Mesenchymal stem cell (in vitro differentiated cells and primary cell): ENCODE results near the gene ARMC12.

Source experiments
- DNase-seq: peaks from one replicate; pipeline ENCODE4 v3.0.0-alpha.2; 2013
- H2AFZ ChIP-seq: one replicate; pipeline ENCODE4 v1.6.1; 2013; ENCODE audit warnings: low read depth, mild to moderate bottlenecking, control low read depth, inconsistent platforms, low read length, moderate library complexity
- H2AK5ac ChIP-seq: 2 replicates; pipeline ENCODE4 v1.6.1; 2013; ENCODE audit warnings: low read length, moderate library complexity, mild to moderate bottlenecking, inconsistent platforms; ENCODE audit not compliant: severe bottlenecking
- H2BK120ac ChIP-seq: one replicate; pipeline ENCODE4 v1.6.1; 2013; ENCODE audit warnings: low read depth, mild to moderate bottlenecking, inconsistent platforms, low read length, moderate library complexity
- H2BK12ac ChIP-seq, 2 experiments: one replicate each; pipeline ENCODE4 v1.6.1; 2013; ENCODE audit warnings: inconsistent platforms in 2 of 2, low read length in 2 of 2, mild to moderate bottlenecking in 2 of 2, moderate library complexity in 2 of 2, control low read depth in 1 of 2
- H2BK15ac ChIP-seq: one replicate; pipeline ENCODE4 v1.6.1; 2013; ENCODE audit warnings: mild to moderate bottlenecking, low read depth, inconsistent platforms; ENCODE audit not compliant: poor library complexity, severe bottlenecking
- H2BK5ac ChIP-seq: 2 replicates; pipeline ENCODE4 v1.6.1; 2013; ENCODE audit warnings: low read depth, mild to moderate bottlenecking, low read length, control low read depth, inconsistent platforms; ENCODE audit not compliant: poor library complexity, severe bottlenecking
- H3K14ac ChIP-seq, 2 experiments: one replicate each; pipeline ENCODE4 v1.6.1; 2013; ENCODE audit warnings: inconsistent platforms in 2 of 2, low read length in 2 of 2, control low read depth in 1 of 2, mild to moderate bottlenecking in 1 of 2, moderate library complexity in 1 of 2
- H3K18ac ChIP-seq, 2 experiments: one replicate each; pipeline ENCODE4 v1.6.1; 2013; ENCODE audit warnings: inconsistent platforms in 2 of 2, low read length in 2 of 2, control low read depth in 1 of 2, low read depth in 1 of 2, mild to moderate bottlenecking in 1 of 2
- H3K23ac ChIP-seq, 2 experiments: one replicate each; pipeline ENCODE4 v1.6.1; 2013; ENCODE audit warnings: inconsistent platforms in 2 of 2, low read length in 2 of 2, mild to moderate bottlenecking in 2 of 2, moderate library complexity in 2 of 2, control low read depth in 1 of 2
- H3K27ac ChIP-seq: 2 replicates; pipeline ENCODE4 v1.5.1; 2013; ENCODE audit warnings: mild to moderate bottlenecking, moderate library complexity, low read length, control low read depth, inconsistent platforms; ENCODE audit not compliant: poor library complexity, severe bottlenecking
- H3K27me3 ChIP-seq, 2 experiments: 2 replicates each; pipeline versions ENCODE4 v1.6.1 to v1.7.0; 2013; ENCODE audit warnings: low read length in 2 of 2, mild to moderate bottlenecking in 2 of 2, moderate library complexity in 2 of 2, control low read depth in 1 of 2, inconsistent platforms in 1 of 2; ENCODE audit not compliant: control insufficient read depth in 1 of 2, insufficient read depth in 1 of 2
- H3K36me3 ChIP-seq, 2 experiments: 2 replicates each; pipeline versions ENCODE4 v1.6.1 to v1.7.0; 2013; ENCODE audit warnings: low read length in 2 of 2, control low read depth in 1 of 2, inconsistent platforms in 1 of 2, low read depth in 1 of 2, mild to moderate bottlenecking in 1 of 2; ENCODE audit not compliant: insufficient read depth in 2 of 2, control insufficient read depth in 1 of 2
- H3K4ac ChIP-seq, 2 experiments: one replicate each; pipeline ENCODE4 v1.6.1; 2013; ENCODE audit warnings: inconsistent platforms in 2 of 2, low read length in 2 of 2, mild to moderate bottlenecking in 2 of 2, moderate library complexity in 2 of 2, control low read depth in 1 of 2, low read depth in 1 of 2
- H3K4me1 ChIP-seq: 2 replicates; pipeline ENCODE4 v1.6.1; 2013; ENCODE audit warnings: low read depth, low read length, control low read depth; ENCODE audit not compliant: control insufficient read depth, insufficient read depth
- H3K4me2 ChIP-seq: 2 replicates; pipeline ENCODE4 v1.6.1; 2013; ENCODE audit warnings: low read length, mild to moderate bottlenecking, inconsistent platforms; ENCODE audit not compliant: poor library complexity, severe bottlenecking
- H3K4me3 ChIP-seq, 2 experiments: 2 replicates each; pipeline versions ENCODE4 v1.5.1 to v1.7.0; 2013; ENCODE audit warnings: low read length in 2 of 2, mild to moderate bottlenecking in 2 of 2, control low read depth in 1 of 2, low read depth in 1 of 2; ENCODE audit not compliant: insufficient read depth in 1 of 2
- H3K79me1 ChIP-seq: replicated peaks from 2 replicates; pipeline ENCODE4 v1.6.1; 2013; ENCODE audit warnings: mild to moderate bottlenecking, control low read depth, low read length, inconsistent platforms; ENCODE audit not compliant: poor library complexity, severe bottlenecking
- H3K9ac ChIP-seq: 2 replicates; pipeline ENCODE4 v1.7.0; 2013; ENCODE audit warnings: mild to moderate bottlenecking, low read length, moderate library complexity
- H3K9me3 ChIP-seq: 2 replicates; pipeline ENCODE4 v1.7.0; 2013; ENCODE audit warnings: mild to moderate bottlenecking, low read length; ENCODE audit not compliant: control insufficient read depth
- H4K8ac ChIP-seq: one replicate; pipeline ENCODE4 v1.6.1; 2013; ENCODE audit warnings: inconsistent platforms, mild to moderate bottlenecking, low read length, moderate library complexity
- H4K91ac ChIP-seq: one replicate; pipeline ENCODE4 v1.6.1; 2013; ENCODE audit warnings: mild to moderate bottlenecking, low read length, inconsistent platforms
- WGBS: methylation state at CpG from one replicate; pipeline ENCODE4 v1.1.7; 2013; ENCODE audit warnings: mixed read lengths; 5-methylcytosine and 5-hydroxymethylcytosine counted together

ARMC12 gene

GRCh38 chr6:35707714-35708407 lies 29.0 kb upstream of the ARMC12 start:
- WGBS, result 100% methylated on average over 2 of the region's 4 CpGs
- Histone ChIP-seq H3K9me3 (peaks cover 7% of the 10 kb centered on the region), H3K9ac (no peak overlapping the region), H2BK5ac (no peak overlapping the region), H2AFZ (no peak overlapping the region), H3K18ac (no peak overlapping the region), H3K36me3 (no peaks in the 10 kb centered on the region), H3K27me3 (no peaks in the 10 kb centered on the region), H3K79me1 (no peaks in the 10 kb centered on the region), H3K4ac (no peak overlapping the region), H4K91ac (no peak overlapping the region), H3K27ac (no peak overlapping the region), H3K4me3 (no peak overlapping the region), H3K14ac (no peak overlapping the region), H2BK120ac (no peak overlapping the region), H4K8ac (no peak overlapping the region), H3K4me2 (no peak overlapping the region), H2BK12ac (no peak overlapping the region), H3K4me1 (peaks cover 2% of the 10 kb centered on the region), H2BK15ac (no peak overlapping the region), H3K23ac (no peak overlapping the region), H2AK5ac (no peak overlapping the region)
- DNase-seq, result no peak

GRCh38 chr6:35708585-35708984 lies 28.2 kb upstream of the ARMC12 start:
- Histone ChIP-seq H3K18ac (no peak overlapping the region), H2BK120ac (no peak overlapping the region), H3K4me3 (no peak overlapping the region), H3K4me2 (no peak overlapping the region), H3K9ac (no peak overlapping the region), H3K79me1 (no peaks in the 10 kb centered on the region), H2BK12ac (no peak overlapping the region), H3K36me3 (no peaks in the 10 kb centered on the region), H3K9me3 (peaks cover 5% of the 10 kb centered on the region), H2BK5ac (no peak overlapping the region), H2AK5ac (no peak overlapping the region), H3K4ac (no peak overlapping the region), H4K91ac (no peak overlapping the region), H3K27ac (no peak overlapping the region), H3K14ac (no peak overlapping the region), H3K27me3 (peaks cover 0 to under 1% of the 10 kb centered on the region in 2 experiments), H2AFZ (no peak overlapping the region), H3K23ac (no peak overlapping the region), H2BK15ac (no peak overlapping the region), H4K8ac (no peak overlapping the region), H3K4me1 (peaks cover 2% of the 10 kb centered on the region)
- DNase-seq, result no peak

- Histone ChIP-seq H3K27ac (no peak overlapping the region), H3K27me3 (peaks cover 0 to 7% of the 10 kb centered on the region in 2 experiments), H3K9ac (no peak overlapping the region), H2BK5ac (no peak overlapping the region), H3K9me3 (no peaks in the 10 kb centered on the region), H3K18ac (no peak overlapping the region), H3K4ac (no peak overlapping the region), H3K79me1 (no peaks in the 10 kb centered on the region), H2BK15ac (no peak overlapping the region), H3K4me3 (no peak overlapping the region), H3K4me1 (peaks cover 2% of the 10 kb centered on the region), H3K14ac (no peak overlapping the region), H3K4me2 (no peak overlapping the region), H2BK12ac (no peak overlapping the region), H2AFZ (no peak overlapping the region), H3K36me3 (no peaks in the 10 kb centered on the region), H4K8ac (no peak overlapping the region), H2BK120ac (no peak overlapping the region), H2AK5ac (no peak overlapping the region), H3K23ac (no peak overlapping the region), H4K91ac (no peak overlapping the region)
- no peak for DNase-seq
- 88% methylated on average over 2 of the region's 4 CpGs for WGBS
These were observed 26.5 kb upstream of the ARMC12 start for GRCh38 chr6:35710241-35710847.

GRCh38 chr6:35711731-35712130 lies 25.1 kb upstream of the ARMC12 start:
- H3K79me1 ChIP-seq, result no peaks in the 10 kb centered on the region
- no peak overlapping the region for H4K8ac ChIP-seq
- H3K4ac ChIP-seq, result no peak overlapping the region
- H3K36me3 ChIP-seq, result no peaks in the 10 kb centered on the region
- H2BK12ac ChIP-seq, result no peak overlapping the region
- no peak overlapping the region for H3K27ac ChIP-seq
- H3K23ac ChIP-seq, result no peak overlapping the region
- no peak overlapping the region for H3K18ac ChIP-seq
- H3K14ac ChIP-seq, result no peak overlapping the region
- H3K27me3 ChIP-seq, result peaks cover 0 to 21% of the 10 kb centered on the region in 2 experiments
- H2AK5ac ChIP-seq, result no peak overlapping the region
- no peak overlapping the region for H4K91ac ChIP-seq
- no peak overlapping the region for H2BK5ac ChIP-seq
- peaks cover 2% of the 10 kb centered on the region for H3K4me1 ChIP-seq
- H3K4me2 ChIP-seq, result no peak overlapping the region
- H2BK120ac ChIP-seq, result no peak overlapping the region
- no peak overlapping the region for H3K4me3 ChIP-seq
- H2AFZ ChIP-seq, result no peak overlapping the region
- over 99% methylated on average over 7 of the region's 7 CpGs for whole genome bisulfite sequencing
- DNase-seq, result no peak
- H3K9me3 ChIP-seq, result no peaks in the 10 kb centered on the region
- H2BK15ac ChIP-seq, result no peak overlapping the region
- no peak overlapping the region for H3K9ac ChIP-seq
